ENCODE data around the gene SPACA4. TPM values are rescaled to one million over a fixed set of nuclear protein-coding genes. Genes with fewer than 3 reads are reported as not detected.

The SPACA4 gene
- total and polyA plus RNA-seq, 9 of the 15 experiments (the other 6 are each of a cell fraction or from before 2014, with no cell fraction given), result not detected

GRCh38 chr19:48632692-48633147 is 26.2 kb downstream of the SPACA4 start (continued):
- TF ChIP-seq, protein P1, sequence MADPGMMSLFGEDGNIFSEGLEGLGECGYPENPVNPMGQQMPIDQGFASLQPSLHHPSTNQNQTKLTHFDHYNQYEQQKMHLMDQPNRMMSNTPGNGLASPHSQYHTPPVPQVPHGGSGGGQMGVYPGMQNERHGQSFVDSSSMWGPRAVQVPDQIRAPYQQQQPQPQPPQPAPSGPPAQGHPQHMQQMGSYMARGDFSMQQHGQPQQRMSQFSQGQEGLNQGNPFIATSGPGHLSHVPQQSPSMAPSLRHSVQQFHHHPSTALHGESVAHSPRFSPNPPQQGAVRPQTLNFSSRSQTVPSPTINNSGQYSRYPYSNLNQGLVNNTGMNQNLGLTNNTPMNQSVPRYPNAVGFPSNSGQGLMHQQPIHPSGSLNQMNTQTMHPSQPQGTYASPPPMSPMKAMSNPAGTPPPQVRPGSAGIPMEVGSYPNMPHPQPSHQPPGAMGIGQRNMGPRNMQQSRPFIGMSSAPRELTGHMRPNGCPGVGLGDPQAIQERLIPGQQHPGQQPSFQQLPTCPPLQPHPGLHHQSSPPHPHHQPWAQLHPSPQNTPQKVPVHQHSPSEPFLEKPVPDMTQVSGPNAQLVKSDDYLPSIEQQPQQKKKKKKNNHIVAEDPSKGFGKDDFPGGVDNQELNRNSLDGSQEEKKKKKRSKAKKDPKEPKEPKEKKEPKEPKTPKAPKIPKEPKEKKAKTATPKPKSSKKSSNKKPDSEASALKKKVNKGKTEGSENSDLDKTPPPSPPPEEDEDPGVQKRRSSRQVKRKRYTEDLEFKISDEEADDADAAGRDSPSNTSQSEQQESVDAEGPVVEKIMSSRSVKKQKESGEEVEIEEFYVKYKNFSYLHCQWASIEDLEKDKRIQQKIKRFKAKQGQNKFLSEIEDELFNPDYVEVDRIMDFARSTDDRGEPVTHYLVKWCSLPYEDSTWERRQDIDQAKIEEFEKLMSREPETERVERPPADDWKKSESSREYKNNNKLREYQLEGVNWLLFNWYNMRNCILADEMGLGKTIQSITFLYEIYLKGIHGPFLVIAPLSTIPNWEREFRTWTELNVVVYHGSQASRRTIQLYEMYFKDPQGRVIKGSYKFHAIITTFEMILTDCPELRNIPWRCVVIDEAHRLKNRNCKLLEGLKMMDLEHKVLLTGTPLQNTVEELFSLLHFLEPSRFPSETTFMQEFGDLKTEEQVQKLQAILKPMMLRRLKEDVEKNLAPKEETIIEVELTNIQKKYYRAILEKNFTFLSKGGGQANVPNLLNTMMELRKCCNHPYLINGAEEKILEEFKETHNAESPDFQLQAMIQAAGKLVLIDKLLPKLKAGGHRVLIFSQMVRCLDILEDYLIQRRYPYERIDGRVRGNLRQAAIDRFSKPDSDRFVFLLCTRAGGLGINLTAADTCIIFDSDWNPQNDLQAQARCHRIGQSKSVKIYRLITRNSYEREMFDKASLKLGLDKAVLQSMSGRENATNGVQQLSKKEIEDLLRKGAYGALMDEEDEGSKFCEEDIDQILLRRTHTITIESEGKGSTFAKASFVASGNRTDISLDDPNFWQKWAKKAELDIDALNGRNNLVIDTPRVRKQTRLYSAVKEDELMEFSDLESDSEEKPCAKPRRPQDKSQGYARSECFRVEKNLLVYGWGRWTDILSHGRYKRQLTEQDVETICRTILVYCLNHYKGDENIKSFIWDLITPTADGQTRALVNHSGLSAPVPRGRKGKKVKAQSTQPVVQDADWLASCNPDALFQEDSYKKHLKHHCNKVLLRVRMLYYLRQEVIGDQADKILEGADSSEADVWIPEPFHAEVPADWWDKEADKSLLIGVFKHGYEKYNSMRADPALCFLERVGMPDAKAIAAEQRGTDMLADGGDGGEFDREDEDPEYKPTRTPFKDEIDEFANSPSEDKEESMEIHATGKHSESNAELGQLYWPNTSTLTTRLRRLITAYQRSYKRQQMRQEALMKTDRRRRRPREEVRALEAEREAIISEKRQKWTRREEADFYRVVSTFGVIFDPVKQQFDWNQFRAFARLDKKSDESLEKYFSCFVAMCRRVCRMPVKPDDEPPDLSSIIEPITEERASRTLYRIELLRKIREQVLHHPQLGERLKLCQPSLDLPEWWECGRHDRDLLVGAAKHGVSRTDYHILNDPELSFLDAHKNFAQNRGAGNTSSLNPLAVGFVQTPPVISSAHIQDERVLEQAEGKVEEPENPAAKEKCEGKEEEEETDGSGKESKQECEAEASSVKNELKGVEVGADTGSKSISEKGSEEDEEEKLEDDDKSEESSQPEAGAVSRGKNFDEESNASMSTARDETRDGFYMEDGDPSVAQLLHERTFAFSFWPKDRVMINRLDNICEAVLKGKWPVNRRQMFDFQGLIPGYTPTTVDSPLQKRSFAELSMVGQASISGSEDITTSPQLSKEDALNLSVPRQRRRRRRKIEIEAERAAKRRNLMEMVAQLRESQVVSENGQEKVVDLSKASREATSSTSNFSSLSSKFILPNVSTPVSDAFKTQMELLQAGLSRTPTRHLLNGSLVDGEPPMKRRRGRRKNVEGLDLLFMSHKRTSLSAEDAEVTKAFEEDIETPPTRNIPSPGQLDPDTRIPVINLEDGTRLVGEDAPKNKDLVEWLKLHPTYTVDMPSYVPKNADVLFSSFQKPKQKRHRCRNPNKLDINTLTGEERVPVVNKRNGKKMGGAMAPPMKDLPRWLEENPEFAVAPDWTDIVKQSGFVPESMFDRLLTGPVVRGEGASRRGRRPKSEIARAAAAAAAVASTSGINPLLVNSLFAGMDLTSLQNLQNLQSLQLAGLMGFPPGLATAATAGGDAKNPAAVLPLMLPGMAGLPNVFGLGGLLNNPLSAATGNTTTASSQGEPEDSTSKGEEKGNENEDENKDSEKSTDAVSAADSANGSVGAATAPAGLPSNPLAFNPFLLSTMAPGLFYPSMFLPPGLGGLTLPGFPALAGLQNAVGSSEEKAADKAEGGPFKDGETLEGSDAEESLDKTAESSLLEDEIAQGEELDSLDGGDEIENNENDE (IDR thresholded peaks at IDR 0.05; ENCODE audit: low read depth, low read length), result no peak
- no peak for TF ChIP-seq DDX20 (tag; IDR thresholded peaks at IDR 0.05; ENCODE audit: low read depth)
